ENCODE data around the gene HDDC2.

- TF ChIP-seq CTCF (IDR thresholded peaks at IDR 0.05) (no peak), POLR2A (IDR thresholded peaks at IDR 0.05) (no peak)
Observed at GRCh38 chr6:125271486-125272159, 30.1 kb downstream of the HDDC2 start.

Measured in Peyer's patch (tissue), 4 donors.